G401 (cell line): ENCODE measurements around the gene NTM. TPM values are rescaled to one million over a fixed set of nuclear protein-coding genes. Genes with fewer than 3 reads are reported as not detected.

ENCODE experiments used
- DNase-seq: peaks from one replicate; pipeline ENCODE4 v3.0.0-alpha.2; 2015; ENCODE audit warnings: low spot score
- in situ Hi-C: cut with HindIII; loops from 2 replicates; pipeline ENCODE4 v1.10.0; 2016; ENCODE audit warnings: low sequenced_read_pairs, mixed read lengths
- total RNA-seq: library from RNA; depleted of rRNA; stranded (reverse); fragments of >200 nt; shearing (Covaris generic); gene quantifications from 2 replicates; pipeline ENCODE4 v1.2.3, GENCODE V29; 2014

The NTM gene
- total RNA-seq, 1 experiment from 2014 or later: 11.4 TPM

DNA sequence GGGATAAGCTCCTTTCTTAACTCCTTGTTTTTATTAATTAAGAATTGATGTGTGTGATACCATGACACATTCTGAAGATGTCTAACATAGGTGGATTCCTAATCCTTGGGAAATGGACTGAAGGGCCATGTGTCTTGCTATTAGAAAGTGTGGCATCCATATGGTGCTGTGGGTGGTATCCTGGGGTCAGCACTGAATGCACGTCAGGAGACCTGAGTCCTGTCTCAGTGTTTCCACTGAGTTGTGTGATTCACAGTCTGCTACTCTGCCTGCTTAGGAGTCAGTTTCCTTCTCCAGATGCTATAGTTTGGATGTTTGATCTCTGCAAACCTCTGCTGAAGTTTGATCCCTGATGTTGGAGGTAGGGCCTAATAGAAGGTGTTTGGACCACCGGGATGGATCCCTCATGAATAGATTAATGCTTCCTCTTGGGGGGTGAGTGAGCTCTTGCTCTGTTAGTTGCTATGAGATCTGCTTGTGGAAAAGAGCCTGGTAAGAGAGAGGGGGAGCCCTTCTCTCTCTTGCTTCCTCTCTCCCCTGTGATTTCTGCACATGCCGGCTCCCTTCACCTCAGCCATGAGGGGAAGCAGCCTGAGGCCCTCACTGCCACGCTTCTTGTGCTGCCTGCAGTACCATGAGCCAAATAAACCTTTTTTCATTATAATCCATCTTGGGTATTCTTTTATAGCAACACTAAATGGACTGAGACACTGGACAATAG, 666.5 kb downstream of the NTM start:
- in situ Hi-C loops: no loop called here
- peak; percentile 32 for DNase-seq

DNA sequence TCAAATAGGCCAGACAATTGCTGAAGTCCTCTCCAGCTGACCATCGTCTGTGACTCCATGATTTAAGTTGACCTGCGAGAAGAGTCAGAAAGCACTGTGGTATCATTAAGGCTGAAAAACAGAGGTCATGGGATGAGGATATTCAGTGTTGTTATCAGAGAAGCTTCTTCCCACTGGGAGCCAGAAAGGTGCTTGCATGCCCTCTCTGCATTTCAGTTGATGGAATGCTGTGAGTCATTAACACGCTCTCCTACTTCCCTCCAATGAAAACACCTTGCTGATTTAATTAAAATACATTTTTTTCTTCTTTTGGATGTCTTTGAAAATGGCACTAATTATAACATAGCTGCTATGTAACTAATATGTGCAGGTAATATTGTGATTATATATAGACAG, 667.0 kb downstream of the NTM start:
- peak; percentile 43 for DNase-seq
- in situ Hi-C loops: no loop called here

GRCh38 chr11:132037956-132038355, 667.5 kb downstream of the NTM start:
- DNase-seq: no peak
- in situ Hi-C loops: no loop called here

GRCh38 chr11:132039521-132039920, 669.1 kb downstream of the NTM start:
- no peak for DNase-seq
- in situ Hi-C loops: no loop called here

DNA sequence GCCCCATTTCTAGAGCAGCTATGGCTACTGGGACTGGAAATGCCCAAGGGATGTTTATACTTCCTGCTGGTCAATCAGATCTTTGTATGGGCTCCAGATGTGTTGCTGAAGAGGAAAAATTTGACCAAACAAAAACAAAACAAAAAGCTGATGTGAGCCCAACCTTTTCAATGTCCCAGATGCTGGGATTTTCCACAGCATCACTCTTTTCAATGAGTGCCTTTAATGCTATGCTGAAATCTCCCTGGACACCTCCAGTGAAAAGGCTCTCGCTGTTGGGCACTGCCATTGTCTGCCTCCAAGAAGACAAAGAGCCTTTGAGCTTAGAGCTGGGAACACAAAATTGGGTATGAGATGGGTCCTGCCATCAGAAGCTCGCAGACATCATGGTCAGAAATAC, 671.9 kb downstream of the NTM start:
- in situ Hi-C loops: no loop called here
- DNase-seq: no peak

DNA sequence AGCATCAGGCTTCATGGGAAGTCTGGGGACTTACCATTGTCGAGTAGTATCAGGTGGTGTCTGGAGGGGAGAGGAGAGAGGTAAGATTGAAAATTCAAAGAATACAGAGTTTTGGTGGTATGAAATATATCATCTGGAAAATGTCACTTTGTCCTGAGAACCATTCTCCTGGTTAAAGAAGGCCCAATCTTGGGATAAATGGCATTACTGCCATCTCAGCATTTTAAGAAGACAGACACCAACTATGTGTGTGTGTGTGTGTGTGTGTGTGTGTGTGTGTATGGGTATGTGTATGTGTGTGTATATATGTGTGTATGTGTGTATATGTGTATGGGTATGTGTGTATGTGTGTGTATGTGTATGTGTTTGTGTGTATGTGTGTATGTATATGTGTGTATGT, 673.3 kb downstream of the NTM start:
- DNase-seq: no peak
- in situ Hi-C loops: no loop called here

GRCh38 chr11:132045107-132045506, 674.7 kb downstream of the NTM start:
- in situ Hi-C loops: no loop called here
- no peak for DNase-seq

- DNase-seq: no peak
- in situ Hi-C loops: no loop called here
Measured at GRCh38 chr11:132046288-132046865, 676.0 kb downstream of the NTM start.

DNA sequence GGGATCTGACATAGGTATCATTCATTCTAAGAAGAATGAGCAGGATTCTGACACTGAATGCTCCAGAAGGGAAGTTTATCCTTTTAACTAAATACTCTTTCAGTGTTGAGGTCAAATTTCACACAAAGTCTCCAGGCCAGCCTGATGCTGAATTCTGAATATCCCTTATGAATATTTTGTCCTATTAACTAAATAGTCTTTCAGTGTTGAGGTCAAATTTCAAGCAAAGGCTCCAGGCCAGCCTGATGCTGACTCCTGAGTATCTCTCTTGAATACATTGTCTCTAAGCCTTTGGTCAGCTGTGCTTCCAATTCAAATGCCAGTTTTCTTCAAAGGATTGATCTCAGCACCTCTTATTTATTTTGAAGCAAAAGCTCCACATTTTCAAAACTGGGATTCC, 676.8 kb downstream of the NTM start:
- no peak for DNase-seq
- in situ Hi-C loops: no loop called here

DNA sequence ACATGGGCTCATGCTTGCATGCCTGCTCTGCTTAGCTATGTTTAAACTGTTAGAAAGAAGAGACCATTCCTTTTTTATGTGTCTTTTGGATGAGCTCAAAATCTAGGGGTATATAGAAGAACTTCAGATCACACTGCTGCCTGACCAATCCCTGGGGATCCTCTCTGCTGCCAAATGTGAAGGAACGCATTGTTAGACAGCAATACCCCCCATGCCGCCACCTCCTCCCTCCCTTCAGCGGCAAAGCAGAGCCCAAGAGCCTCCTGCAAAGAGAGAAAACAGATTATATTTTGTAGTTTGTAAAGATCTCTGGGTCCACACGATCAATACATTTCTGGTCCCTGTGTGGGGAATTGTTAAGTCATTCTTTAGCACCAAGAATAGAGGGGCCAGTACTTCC, 677.6 kb downstream of the NTM start:
- in situ Hi-C loops: no loop called here

GRCh38 chr11:132049205-132049604, 678.8 kb downstream of the NTM start:
- in situ Hi-C loops: no loop called here
- DNase-seq: no peak

More for the DNA sequence above, 677.6 kb downstream of the NTM start:
- DNase-seq: no peak

- in situ Hi-C loops: no loop called here
- no peak for DNase-seq
Measured at GRCh38 chr11:132050049-132050448, 679.6 kb downstream of the NTM start.

GRCh38 chr11:132050577-132051165, 680.3 kb downstream of the NTM start:
- no peak for DNase-seq
- in situ Hi-C loops: no loop called here

GRCh38 chr11:132051704-132052103, 681.3 kb downstream of the NTM start:
- in situ Hi-C loops: no loop called here
- DNase-seq: peak; percentile 99

GRCh38 chr11:132052342-132052741, 681.9 kb downstream of the NTM start:
- no peak for DNase-seq
- in situ Hi-C loops: no loop called here

DNA sequence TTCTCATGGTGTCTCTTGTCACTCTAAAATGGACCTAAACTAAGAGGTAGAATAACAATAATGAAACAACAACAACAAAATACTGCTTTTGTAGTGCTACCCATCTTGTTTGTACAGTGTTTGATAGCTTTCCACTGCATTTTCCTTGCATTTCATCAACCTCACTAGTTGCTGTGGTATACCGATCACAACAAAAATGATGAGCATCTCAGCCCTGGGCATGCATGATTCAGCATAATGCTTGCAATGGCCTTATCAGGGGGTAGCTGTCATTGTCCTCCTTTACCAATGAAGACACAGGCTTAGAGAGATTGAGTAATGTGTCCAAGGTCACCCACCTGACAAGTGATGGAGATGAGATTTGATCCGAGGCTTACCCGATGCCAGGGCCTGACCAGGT, 682.5 kb downstream of the NTM start:
- DNase-seq: no peak
- in situ Hi-C loops: no loop called here

DNA sequence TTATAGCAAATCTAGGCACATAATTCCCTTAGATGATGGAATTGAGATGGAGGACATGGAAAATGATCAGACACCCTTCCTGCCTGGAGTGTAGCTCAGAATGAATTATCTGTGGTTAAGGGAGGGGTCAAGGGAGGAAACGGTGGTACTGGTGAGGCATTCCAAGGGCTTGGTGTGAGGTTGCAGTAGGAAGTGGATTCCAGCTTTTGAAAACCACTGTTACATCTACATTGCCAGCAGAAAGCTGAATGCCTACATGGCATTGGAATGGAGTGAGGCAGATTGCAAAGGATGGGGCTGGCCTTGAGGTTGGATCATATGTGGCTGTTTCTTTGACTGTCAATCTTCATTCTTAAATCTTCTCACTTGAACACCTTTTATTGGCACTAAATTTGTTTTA, 684.4 kb downstream of the NTM start:
- no peak for DNase-seq
- in situ Hi-C loops: no loop called here

DNA sequence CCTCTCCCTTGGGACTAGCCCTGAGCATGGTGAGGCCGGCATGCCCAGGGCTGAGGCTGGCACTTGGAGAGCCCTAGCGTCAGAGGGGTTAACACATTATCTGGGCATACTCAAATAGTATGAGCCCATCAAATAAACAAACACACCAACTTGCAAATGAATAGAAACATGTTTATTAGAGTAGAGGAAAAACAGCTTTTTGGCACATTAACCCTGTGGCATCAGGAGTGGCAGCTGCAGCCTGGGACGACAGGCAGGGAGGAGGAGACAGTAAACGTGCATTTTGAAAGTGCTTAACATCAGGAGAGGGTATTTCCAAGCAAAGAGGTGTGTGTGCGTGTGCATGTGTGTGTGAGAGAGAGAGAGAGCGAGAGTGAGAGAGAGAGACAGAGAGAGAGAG, 684.9 kb downstream of the NTM start:
- DNase-seq: peak; percentile 76
- in situ Hi-C loops: no loop called here

GRCh38 chr11:132056689-132057088, 686.3 kb downstream of the NTM start:
- in situ Hi-C loops: no loop called here
- no peak for DNase-seq

DNA sequence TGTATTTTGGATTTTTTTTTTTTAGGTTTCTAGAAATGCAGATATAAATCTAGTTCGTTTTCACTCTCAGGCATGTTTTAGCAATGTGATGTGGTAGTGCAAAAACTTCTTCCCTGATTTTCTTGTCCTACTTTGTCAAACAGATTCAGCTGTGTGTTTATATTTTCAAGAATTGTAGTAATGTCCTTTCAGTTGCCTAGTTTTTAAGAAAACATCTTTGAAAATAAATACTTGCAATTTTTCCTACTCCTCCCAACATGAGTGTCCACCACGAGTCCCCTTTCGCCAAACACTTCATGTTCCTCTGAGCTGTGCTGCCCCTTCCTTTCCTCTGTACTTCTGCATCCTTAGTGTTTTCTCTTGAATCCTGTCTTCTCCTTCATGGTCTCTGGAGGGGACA, 686.9 kb downstream of the NTM start:
- in situ Hi-C loops: no loop called here
- DNase-seq: no peak
